GM12891 (cell line): Measurements from ENCODE around the gene LIPC.

Experiments used
- PAX5 ChIP-seq: IDR thresholded peaks from 2 replicates; pipeline ENCODE4 v1.6.1; 2011; ENCODE audit warnings: low read length, moderate library complexity, mild to moderate bottlenecking; ENCODE audit not compliant: insufficient read depth, severe bottlenecking
- POLR2A ChIP-seq: IDR thresholded peaks from 2 replicates; pipeline ENCODE4 v1.6.1; 2011; ENCODE audit warnings: low read depth, low read length, control low read depth
- POLR2AphosphoS5 ChIP-seq: IDR thresholded peaks from 2 replicates; pipeline ENCODE4 v1.6.1; 2011; ENCODE audit warnings: low read depth, low read length, control low read depth
- SPI1 ChIP-seq: IDR thresholded peaks from 2 replicates; pipeline ENCODE4 v1.6.1; 2011; ENCODE audit warnings: low read depth, low read length, control low read depth
- TAF1 ChIP-seq: IDR thresholded peaks from 2 replicates; pipeline ENCODE4 v1.6.1; 2011; ENCODE audit warnings: low read depth, low read length, control low read depth

DNA sequence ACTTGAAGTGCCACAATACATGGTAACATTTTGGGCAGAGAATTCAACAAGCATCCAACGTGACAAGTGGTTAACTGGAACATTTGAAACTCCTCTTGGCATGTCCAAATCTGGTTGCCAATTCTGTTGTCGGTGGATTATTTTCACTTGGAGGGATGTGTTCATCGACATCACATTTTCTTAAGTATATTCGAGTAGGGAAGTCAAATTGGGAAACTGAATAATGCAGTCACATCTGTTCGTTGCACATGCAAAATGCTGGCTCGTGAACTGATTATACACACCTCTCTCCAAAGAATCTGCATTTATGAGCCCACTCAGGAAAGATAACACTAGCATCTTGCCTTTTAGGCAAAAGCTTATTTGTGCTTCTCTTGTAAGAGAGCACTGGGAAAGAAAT is 139.7 kb downstream of the LIPC start:
- TF ChIP-seq POLR2A = no peak
- no peak for TF ChIP-seq SPI1
- TF ChIP-seq PAX5 = no peak
- no peak for TF ChIP-seq POLR2AphosphoS5
- no peak for TF ChIP-seq TAF1
